ENCODE results near the gene CFAP157.

The CFAP157 gene
- 0.04 to 0.67 reads per million in 2 donors for total RNA-seq

DNA sequence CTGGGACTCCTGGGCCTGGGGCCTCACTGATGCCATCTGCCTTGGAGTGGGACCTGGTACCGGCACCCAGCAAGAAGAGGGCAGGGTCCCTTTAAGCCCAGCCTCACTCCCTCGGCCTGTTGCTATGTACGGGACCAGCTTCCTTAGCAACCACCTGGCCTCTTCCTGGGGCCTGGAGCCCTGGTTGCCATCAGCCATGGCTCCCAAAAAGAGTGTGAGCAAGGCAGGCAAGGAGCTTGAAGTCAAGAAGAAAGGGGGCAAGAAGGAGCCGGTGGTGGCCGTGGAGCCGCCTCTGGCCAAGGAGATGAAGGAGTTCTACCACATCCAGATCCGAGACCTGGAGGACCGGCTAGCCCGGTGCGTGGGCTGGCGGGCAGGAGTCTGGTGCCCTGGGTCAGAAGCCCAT is at the start of gene CFAP157:
Gene CFAP157 (plus strand): TSS at position 153 of the 406 bp plus-strand sequence. CDS start 44 bp downstream, at position 197.
- DNase-seq, result no peak

DNA sequence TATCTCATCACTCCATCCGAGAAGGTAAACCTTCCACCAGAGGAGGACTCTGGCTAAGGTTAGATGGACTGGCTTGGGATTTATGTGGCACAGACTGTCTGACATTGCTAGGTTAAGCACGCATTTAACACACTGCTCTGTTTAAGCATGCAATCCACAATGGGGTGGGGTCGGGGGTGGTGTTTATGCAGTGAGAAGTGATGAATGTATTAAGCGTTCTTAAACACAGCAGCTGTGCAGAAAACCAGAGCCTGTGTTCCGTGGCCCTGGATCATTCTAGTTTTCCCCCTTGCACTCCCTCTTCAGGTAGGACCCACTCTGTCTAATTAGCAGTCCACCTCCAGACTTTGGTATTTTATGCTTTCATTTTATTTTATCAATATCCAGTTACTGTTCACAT is 48.4 kb upstream of the CFAP157 start:
- no peak for DNase-seq

DNA sequence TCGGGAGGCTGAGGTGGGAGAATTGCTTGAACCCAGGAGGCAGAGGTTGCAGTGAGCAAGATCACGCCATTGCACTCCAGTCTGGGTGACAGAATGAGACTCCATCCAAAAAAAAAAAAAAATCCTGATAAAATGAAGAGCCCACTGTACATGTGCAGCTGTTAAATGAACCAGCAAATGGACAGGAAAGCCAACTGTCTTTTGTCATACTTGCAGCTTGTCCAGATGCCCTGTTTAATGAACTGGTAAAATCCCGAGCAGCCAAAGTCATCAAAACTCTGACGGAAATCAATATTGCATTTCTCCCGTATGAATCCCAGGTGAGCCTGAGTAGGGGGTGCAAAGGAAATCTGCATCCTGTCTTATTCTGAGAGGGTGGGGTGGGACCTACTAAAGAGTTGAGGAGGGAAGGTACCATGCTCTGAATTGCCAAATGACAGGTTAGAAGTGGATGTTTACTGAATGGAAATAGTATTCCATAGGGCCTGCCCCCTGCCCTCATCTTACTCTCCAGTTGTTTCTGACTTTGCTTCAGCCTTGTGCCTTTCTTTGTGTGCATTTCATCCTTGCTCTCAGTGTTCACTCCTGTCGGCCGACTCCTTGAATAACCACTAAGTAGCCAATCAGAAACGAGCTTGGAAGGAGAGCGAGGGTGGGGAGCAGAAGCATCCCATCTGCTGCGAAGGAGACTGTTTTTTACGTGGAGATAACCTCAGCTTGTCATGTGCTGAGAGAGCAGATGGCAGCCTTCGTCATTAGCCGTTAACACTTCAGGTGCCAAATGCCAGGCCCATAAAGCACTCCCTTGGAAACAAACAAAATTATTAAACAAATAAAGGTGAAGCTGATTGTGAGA is 45.7 kb upstream of the CFAP157 start:
- no peak for DNase-seq

- DNase-seq, result no peak
These were observed 44.2 kb upstream of the CFAP157 start for GRCh38 chr9:127662617-127663016.

DNA sequence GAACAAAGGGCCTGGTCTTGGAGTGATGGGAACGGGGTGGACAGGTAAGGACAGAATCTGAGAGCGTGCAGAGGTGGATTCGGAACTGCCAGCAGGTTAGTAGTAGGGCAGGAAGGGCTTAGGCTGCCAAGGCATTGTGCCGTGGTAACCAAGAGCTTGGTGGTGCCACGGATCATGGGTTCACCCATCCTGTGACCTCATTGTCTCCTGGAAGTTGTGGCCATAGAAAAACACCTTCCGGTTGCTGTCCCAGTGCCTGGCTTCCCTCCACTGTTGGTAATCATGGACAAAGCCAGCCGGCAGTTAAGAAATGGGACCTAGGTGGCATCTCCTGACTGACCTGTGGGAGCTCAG is 42.5 kb upstream of the CFAP157 start:
- no peak for DNase-seq

- DNase-seq, result no peak
These were observed 41.9 kb upstream of the CFAP157 start for GRCh38 chr9:127664678-127665507.

GRCh38 chr9:127667127-127667844 is 39.5 kb upstream of the CFAP157 start:
- DNase-seq, result no peak

- no peak for DNase-seq
These were observed 38.9 kb upstream of the CFAP157 start for GRCh38 chr9:127667906-127668305.

DNA sequence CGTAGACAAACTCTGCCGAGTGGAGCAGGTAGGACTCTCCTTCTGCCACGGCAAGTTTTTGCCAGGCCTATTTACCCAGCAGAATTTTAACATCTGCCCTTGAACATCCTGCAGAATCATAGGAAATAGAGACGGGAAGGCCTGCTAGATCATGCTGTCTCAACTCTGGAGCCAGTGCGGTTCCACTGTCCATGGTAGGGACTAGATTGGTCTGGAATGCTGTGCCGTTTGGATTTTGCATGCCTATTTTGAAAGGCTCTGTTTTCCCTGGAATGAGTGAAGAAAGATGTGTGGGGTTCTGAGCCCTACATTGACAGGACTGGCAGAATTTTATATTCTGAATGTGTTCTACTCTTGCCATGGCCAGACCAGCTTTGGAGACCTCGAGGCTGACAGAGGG is 33.6 kb upstream of the CFAP157 start:
- DNase-seq, result no peak

DNA sequence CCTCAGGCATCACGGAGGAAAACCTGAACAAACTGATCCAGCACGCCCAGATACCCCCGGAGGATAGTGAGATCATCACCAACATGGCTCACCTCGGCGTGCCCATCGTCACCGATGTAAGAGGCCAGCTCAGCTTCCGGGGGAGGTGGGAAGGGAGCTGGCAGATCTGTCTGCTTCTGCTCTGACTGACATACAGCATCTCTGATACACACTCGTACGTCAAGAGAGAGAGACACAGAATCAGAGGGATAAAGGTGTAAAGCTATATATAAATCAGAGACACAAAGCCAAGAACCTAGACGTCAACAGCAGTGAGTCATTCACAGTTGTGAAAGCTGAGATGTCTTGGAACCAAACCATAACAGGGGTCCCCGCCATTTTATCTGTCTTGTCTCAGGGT is 30.1 kb upstream of the CFAP157 start:
- no peak for DNase-seq

- DNase-seq, result no peak
These were observed 27.3 kb upstream of the CFAP157 start for GRCh38 chr9:127679506-127679905.

- DNase-seq, result no peak
These were observed 26.6 kb upstream of the CFAP157 start for GRCh38 chr9:127680226-127680625.

- DNase-seq, result no peak
These were observed 25.9 kb upstream of the CFAP157 start for GRCh38 chr9:127680846-127681245.

DNA sequence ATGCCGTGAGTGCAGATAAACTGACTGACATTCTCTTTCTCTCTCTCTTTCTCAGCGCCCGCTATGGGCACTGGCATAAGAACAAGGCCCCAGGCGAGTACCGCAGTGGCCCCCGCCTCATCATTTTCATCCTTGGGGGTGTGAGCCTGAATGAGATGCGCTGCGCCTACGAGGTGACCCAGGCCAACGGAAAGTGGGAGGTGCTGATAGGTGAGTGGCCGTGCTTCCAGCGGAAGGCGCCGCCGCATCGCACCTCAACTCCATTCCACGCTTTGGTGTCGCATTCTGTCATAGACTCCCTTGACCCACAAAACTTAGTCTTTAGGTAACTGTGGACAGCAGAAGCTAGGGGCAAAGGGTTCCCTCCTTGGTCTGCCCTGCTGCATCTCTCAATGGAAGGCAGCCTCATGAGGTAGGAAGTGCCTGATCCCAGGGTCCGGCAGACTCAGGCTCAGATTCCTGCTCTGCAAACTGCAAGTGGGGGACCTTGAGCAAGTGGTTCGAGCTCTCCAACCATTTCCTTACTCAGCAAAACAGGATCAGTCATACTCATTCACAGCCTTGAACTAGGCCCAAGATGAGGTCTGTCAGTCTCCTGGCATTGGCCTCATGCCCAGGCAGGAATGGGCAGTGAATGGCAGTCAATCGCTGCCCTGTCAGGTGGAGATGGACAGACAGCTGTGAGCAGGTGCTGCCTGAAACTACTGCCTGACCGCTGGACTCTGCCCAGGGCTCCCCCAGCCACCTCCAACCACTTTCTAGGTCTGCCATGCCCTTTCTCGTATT is 24.2 kb upstream of the CFAP157 start:
- DNase-seq, result no peak

GRCh38 chr9:127683723-127684122 is 23.1 kb upstream of the CFAP157 start:
- no peak for DNase-seq

GRCh38 chr9:127684576-127684975 is 22.2 kb upstream of the CFAP157 start:
- DNase-seq, result no peak

GRCh38 chr9:127686461-127687393 is 20.1 kb upstream of the CFAP157 start:
- no peak for DNase-seq

DNA sequence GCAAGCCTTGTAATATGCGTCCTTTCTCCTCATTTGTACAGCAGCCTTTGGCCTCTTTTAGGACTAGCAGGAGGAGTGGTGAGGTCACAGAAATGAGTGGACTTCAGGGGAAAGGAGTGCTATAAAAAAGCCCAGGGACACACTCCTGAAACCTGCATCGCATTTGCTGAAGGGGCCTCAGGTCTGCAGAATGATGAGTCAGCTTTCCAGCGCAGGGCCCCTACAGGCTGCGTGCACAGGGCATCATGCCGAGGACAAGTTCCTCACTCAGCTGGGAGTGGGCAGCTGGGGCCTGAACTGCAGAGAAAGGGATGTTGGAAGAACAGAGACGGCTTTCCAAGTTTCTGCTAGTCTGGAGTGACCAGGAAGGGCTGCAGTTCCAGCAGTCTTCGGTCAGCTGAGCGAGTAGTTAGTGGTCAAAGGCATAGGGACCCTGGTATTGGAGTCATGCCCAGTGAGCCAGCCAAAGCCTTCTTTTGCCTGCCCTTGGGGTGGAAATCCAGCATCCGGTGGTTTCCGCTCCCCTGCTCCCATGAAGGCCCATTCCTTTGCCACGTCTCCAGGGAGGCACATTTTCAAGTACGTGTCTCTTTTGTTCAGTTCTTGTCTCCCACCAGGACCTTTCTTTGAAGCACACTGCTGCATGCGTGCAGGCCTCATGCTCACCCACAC is 17.3 kb upstream of the CFAP157 start:
- no peak for DNase-seq

GRCh38 chr9:127690735-127691134 is 16.1 kb upstream of the CFAP157 start:
- DNase-seq, result no peak

DNA sequence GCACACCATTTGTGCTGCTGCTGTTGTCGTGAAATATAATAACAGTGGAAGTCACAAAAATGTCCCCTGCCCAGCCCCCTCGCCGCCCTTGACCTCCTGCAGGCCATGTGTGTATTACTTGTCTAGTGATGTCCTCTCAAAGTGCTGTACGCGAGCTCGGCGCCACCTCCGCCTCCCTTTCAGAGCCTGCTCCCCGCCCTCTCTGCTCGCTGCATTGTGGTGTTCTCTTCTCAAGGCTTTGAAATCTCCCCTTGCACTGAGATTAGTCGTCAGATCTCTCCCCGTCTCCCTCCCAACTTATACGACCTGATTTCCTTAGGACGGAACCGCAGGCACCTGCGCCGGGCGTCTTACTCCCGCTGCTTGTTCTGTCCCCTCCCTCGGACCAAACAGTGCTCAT is 14.7 kb upstream of the CFAP157 start:
- DNase-seq, result no peak

DNA sequence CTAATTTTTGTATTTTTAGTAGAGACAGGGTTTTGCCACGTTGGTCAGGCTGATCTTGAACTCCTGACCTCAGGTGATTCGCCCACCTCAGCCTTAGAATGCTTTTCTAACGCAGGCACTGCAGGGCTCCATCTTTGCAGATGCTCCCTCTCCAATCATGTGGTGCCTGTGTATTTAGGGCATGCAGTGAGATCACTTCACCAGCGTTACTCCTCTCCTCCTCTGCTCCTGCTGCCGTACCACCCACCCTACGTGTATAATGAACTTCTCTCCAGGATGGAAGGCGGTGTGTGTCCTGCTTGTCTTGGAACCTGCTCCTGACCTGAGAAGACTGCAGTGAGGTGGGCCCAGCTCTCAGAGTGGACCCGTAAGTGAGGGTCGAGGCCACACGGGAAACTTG is 13.6 kb upstream of the CFAP157 start:
- DNase-seq, result no peak

All from activated gamma-delta T cell (primary cell).